Lower leg skin (tissue), 3 donors: ENCODE measurements around the gene TMEM109.

Experiments
- POLR2A ChIP-seq, 2 donors: fragments of 450-650 bp; IDR thresholded peaks; one replicate each; pipeline ENCODE4 v1.6.1; 2016 to 2017; ENCODE audit warnings: antibody characterized with exemption in 2 of 2, mild to moderate bottlenecking in 1 of 2, moderate library complexity in 1 of 2
- TF ChIP-seq, protein P1 (sequence below), 3 donors: fragments of 450-650 bp; IDR thresholded peaks; one replicate each; pipeline ENCODE4 v1.5.1; 2016; ENCODE audit warnings: antibody characterized with exemption in 3 of 3, mild to moderate bottlenecking in 3 of 3, moderate library complexity in 2 of 3

DNA sequence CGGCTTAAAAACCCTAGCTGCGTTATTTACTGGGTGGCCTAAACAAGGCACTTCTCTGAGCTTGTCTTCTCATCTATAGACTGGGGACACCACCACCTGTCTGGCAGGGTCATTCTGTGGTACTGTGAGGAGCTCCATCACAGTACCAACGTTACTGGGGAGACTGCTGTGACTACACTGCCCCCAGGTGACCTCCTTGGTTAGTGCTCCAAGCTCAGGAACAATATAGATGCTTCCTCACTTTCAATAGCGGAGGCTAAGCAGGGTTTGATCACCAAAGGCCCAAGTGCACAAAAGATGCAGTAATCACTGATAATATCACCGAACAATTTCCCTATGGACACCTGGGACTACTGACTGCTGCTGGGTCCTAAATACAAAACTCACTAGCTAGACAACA lies 26.4 kb upstream of the TMEM109 start:
- TF ChIP-seq, protein P1, sequence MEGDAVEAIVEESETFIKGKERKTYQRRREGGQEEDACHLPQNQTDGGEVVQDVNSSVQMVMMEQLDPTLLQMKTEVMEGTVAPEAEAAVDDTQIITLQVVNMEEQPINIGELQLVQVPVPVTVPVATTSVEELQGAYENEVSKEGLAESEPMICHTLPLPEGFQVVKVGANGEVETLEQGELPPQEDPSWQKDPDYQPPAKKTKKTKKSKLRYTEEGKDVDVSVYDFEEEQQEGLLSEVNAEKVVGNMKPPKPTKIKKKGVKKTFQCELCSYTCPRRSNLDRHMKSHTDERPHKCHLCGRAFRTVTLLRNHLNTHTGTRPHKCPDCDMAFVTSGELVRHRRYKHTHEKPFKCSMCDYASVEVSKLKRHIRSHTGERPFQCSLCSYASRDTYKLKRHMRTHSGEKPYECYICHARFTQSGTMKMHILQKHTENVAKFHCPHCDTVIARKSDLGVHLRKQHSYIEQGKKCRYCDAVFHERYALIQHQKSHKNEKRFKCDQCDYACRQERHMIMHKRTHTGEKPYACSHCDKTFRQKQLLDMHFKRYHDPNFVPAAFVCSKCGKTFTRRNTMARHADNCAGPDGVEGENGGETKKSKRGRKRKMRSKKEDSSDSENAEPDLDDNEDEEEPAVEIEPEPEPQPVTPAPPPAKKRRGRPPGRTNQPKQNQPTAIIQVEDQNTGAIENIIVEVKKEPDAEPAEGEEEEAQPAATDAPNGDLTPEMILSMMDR (IDR thresholded peaks at IDR 0.05): no peak
- no peak for TF ChIP-seq POLR2A (IDR thresholded peaks at IDR 0.05)
